WI38 (cell line): ENCODE data around the gene PRDM1.

Experiments
- H3K4me3 ChIP-seq: 2 replicates; pipeline ENCODE4 v1.5.1; 2011; ENCODE audit warnings: low read depth, mild to moderate bottlenecking, control low read depth, low read length
- CTCF ChIP-seq: IDR thresholded peaks from 2 replicates; pipeline ENCODE4 v1.5.1; 2012; ENCODE audit warnings: low read depth, mild to moderate bottlenecking, control low read depth, low read length

PRDM1 gene

GRCh38 chr6:106069478-106069877 is 16.7 kb upstream of the PRDM1 start:
- no peak overlapping the region for H3K4me3 ChIP-seq
- no peak for TF ChIP-seq CTCF

- H3K4me3 ChIP-seq = no peak overlapping the region
- TF ChIP-seq CTCF = no peak
Observed at GRCh38 chr6:106070636-106071035, 15.5 kb upstream of the PRDM1 start.

GRCh38 chr6:106072501-106073090 is 13.5 kb upstream of the PRDM1 start:
- H3K4me3 ChIP-seq = no peak overlapping the region
- no peak for TF ChIP-seq CTCF

DNA sequence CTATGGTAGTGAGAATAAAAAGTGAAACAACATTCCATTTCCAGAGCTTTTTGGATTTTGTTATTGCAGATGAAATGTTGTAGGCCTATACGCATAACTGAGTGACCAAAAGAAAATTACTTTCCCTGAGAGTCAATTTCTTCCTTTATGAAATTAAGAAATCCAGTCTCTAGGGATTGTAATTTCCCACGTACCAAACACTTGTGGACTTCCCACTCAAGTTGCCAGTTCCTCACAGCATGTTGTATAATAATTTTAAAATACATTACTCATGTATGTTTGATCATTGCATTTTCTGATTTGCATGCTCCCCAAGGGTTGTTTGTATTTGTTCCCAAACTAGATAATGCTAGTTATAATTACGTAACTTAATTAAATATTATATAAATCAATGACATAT is 12.0 kb upstream of the PRDM1 start:
- no peak for TF ChIP-seq CTCF
- H3K4me3 ChIP-seq = no peak overlapping the region

DNA sequence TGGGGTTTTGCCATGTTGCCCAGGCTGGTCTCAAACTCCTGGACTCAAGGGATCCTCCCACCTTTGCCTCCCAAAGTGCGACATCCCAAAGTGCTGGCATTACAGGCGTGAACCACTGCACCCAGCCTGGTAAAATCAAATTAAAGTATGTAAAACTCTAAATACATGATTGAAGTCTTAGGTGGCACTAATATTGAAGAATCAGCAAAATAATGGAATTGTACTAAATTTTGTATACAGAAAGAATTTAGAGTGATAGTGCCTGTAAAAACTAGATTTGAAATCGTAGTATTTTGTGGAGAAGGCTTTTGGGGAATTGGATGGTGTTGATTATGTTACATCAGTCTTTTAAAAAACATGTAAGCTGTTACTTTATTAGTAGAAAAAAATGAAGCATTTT is 10.0 kb upstream of the PRDM1 start:
- H3K4me3 ChIP-seq = no peak overlapping the region
- TF ChIP-seq CTCF = no peak

GRCh38 chr6:106077170-106077569 is 9.0 kb upstream of the PRDM1 start:
- TF ChIP-seq CTCF = no peak
- no peak overlapping the region for H3K4me3 ChIP-seq

GRCh38 chr6:106077881-106078280 is 8.3 kb upstream of the PRDM1 start:
- no peak for TF ChIP-seq CTCF
- H3K4me3 ChIP-seq = no peak overlapping the region
